ENCODE measurements around the gene CWC22. TPM values are rescaled to one million over a fixed set of nuclear protein-coding genes. Genes with fewer than 3 reads are reported as not detected.

Gene CWC22
- total and polyA plus RNA-seq, 2 of the 13 experiments (the other 11 are each of a cell fraction or from before 2014, with no cell fraction given), result 5.7 to 29.2 TPM

GRCh38 chr2:179938026-179938425 is 69.1 kb downstream of the CWC22 start:
- in situ Hi-C loops (cut with HindIII; ENCODE audit: extremely low pct_ligation_motif_present, low pct_unique_long_range_greater_than_20kb) (loop anchor here (10.0 kb wide), 1 partner anchor 93 kb away; no protein-coding TSS in a partner anchor), intact Hi-C loops (cut with micrococcal nuclease; ENCODE audit: unreplicated experiment) (no loop called here)
- ChIA-PET POLR2A (no interaction called here), CTCF (ENCODE audit: low intra/inter-chr PET ratio, low total read pairs) (no interaction called here)
- ATAC-seq (no peak), DNase-seq (ENCODE audit: low spot score) (no peak), FAIRE-seq (no peak)
- WGBS (ENCODE audit: low lambda C conversion rate), result 80% methylated on average over 2 of the region's 2 CpGs
- Histone ChIP-seq H3K79me2 (ENCODE audit: insufficient read depth, low read length) (no peaks in the 10 kb centered on the region), H3K4me1 (ENCODE audit: insufficient read depth, low read length) (peaks cover 4% of the 10 kb centered on the region), H3K4me3 (replicated peaks in 1 of 3; ENCODE audit: insufficient read depth in 1 of 3, low read depth in 2 of 3, low read length in 3 of 3) (no peak overlapping the region), H2AFZ (ENCODE audit: low read length) (no peak overlapping the region), H3K4me2 (ENCODE audit: low read depth, low read length) (no peak overlapping the region), H3K36me3 (replicated peaks in 1 of 2; ENCODE audit: control insufficient read depth in 1 of 2, insufficient read depth in 2 of 2, low read length in 2 of 2) (no peaks in the 10 kb centered on the region; a peak in 1 of 5 replicates), H3K27ac (ENCODE audit: extremely low read length, insufficient read depth, low read length) (no peak overlapping the region), H3K9me3 (ENCODE audit: low read length) (no peaks in the 10 kb centered on the region), H3K27me3 (ENCODE audit: control insufficient read depth in 1 of 2, insufficient read depth in 2 of 2, low read length in 2 of 2) (no peaks in the 10 kb centered on the region), H4K20me1 (ENCODE audit: insufficient read depth, low read length) (no peaks in the 10 kb centered on the region), H3K9ac (ENCODE audit: insufficient read depth, low read depth, low read length) (no peak overlapping the region)
- TF ChIP-seq ZNF609 (CRISPR knock-in tag; IDR thresholded peaks at IDR 0.05; ENCODE audit: borderline replicate concordance) (no peak), CCDC6 (CRISPR knock-in tag; IDR thresholded peaks at IDR 0.05) (no peak), ZNF20 (CRISPR knock-in tag; IDR thresholded peaks at IDR 0.05) (no peak), SMAD9 (CRISPR knock-in tag; IDR thresholded peaks at IDR 0.05) (no peak), TEAD2 (CRISPR knock-in tag; IDR thresholded peaks at IDR 0.05) (no peak), TBP (CRISPR knock-in tag; IDR thresholded peaks at IDR 0.05) (no peak), CREM (IDR thresholded peaks at IDR 0.05) (no peak), CREM (CRISPR knock-in tag; IDR thresholded peaks at IDR 0.05) (no peak), FOXK1 (CRISPR knock-in tag; IDR thresholded peaks at IDR 0.05; ENCODE audit: borderline replicate concordance, low read depth) (no peak), ZBTB4 (CRISPR knock-in tag; IDR thresholded peaks at IDR 0.05; ENCODE audit: borderline replicate concordance) (no peak), ZNF567 (CRISPR knock-in tag; IDR thresholded peaks at IDR 0.05; ENCODE audit: borderline replicate concordance) (no peak), TIGD3 (CRISPR knock-in tag; IDR thresholded peaks at IDR 0.05; ENCODE audit: borderline replicate concordance) (no peak), CBX5 (CRISPR knock-in tag; IDR thresholded peaks at IDR 0.05; ENCODE audit: borderline replicate concordance) (no peak), MIER2 (CRISPR knock-in tag; IDR thresholded peaks at IDR 0.05) (no peak), HOXA7 (CRISPR knock-in tag; IDR thresholded peaks at IDR 0.05) (no peak)
- no TSS peak for BruUV-seq (replicated peaks)
